Measurements from ENCODE around the gene GOLGA1. TPM values are rescaled to one million over a fixed set of nuclear protein-coding genes. Genes with fewer than 3 reads are reported as not detected.

Gene GOLGA1
- total and polyA plus RNA-seq, 9 of the 15 experiments (the other 6 are each of a cell fraction or from before 2014, with no cell fraction given): 2.9 to 15.9 (median 8.5) TPM

DNA sequence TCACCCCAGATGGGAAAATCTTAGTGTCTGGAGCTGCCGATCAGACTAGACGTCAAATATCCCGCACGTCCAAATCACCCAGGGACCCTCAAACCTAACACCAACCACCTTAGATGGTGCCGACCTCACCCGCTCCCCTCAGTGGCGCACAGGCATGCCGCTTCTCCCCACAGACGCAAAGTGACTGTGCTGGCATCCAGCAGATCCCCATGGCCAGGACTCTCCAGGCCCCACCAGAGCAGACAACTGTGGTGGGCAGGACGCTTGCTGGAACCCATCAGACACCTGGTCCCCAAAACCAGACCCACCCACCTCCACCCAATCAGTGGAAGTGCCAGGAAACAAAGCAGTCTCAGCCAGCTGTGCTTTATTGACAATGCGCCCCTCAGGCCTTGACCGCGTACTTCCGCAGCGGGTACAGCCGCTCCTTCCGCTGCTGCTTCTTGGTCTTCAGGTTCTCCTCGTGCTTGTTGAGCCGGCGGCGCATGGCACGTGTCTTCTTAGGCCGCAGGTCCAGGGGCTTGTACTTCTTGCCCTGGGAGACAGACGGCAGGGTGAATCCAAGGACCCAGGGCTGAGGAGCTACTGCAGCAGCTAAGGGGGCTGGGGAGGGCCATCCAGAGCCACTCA, 83.2 kb downstream of the GOLGA1 start:
- in situ Hi-C loops (cut with MboI): no loop called here
- 0 out of 4 replicates have a peak overlapping the region, but pooled peaks of 1 of the 2 experiments have one; percentile 15 for H3K9ac ChIP-seq (ENCODE audit: insufficient read depth in 1 of 2, low read depth in 2 of 2, low read length in 2 of 2)
- 95% methylated on average over 16 of the region's 24 CpGs for WGBS (ENCODE audit: insufficient coverage, low coverage, missing lambda C conversion rate)
- ATAC-seq (no peak), DNase-seq (ENCODE audit: extremely low read depth in 1 of 4, low spot score in 3 of 4) (no peak), FAIRE-seq (no peak)
- no peaks in the 10 kb centered on the region for H3K27me3 ChIP-seq (ENCODE audit: control insufficient read depth in 2 of 2, insufficient read depth in 2 of 2, low read length in 2 of 2)
- intact Hi-C loops (cut with micrococcal nuclease): loop anchor here (5.0 kb wide), 1 partner anchor 35 kb away; no protein-coding TSS in a partner anchor
- ChIA-PET CTCF (ENCODE audit: low intra/inter-chr PET ratio) (no interaction called here), POLR2A (interaction anchor here (0.5 to 3.5 kb wide), 9 partner anchors 9 to 344 kb away, joined by 3 to 16 read pairs (median 5); no protein-coding TSS in a partner anchor)
- no TSS peak for BruUV-seq (replicated peaks)
- no peaks in the 10 kb centered on the region; the same call in 1 of the 2 replicates for H3K9me3 ChIP-seq (replicated peaks; ENCODE audit: control insufficient read depth, insufficient read depth, low read depth, low read length)
- peaks cover 15% of the 10 kb centered on the region for H3K9me1 ChIP-seq (ENCODE audit: control insufficient read depth, insufficient read depth, low read length)
- H3K4me1 ChIP-seq (replicated peaks in 1 of 2; ENCODE audit: control insufficient read depth in 2 of 2, insufficient read depth in 2 of 2, low read length in 2 of 2): peaks cover 16 to 70% of the 10 kb centered on the region in 2 experiments; a peak in 4 of 5 replicates
- peaks cover 51% of the 10 kb centered on the region for H4K20me1 ChIP-seq (replicated peaks; ENCODE audit: control insufficient read depth, insufficient read depth, low read length)
- no peak overlapping the region for H3K4me3 ChIP-seq
- no peak overlapping the region for H3K27ac ChIP-seq (ENCODE audit: extremely low read depth, low read depth, low read length)
- H3K79me2 ChIP-seq (ENCODE audit: control insufficient read depth, insufficient read depth, low read length): peaks cover 47% of the 10 kb centered on the region
- H2AFZ ChIP-seq (ENCODE audit: low read depth, low read length): no peak overlapping the region
- no peak overlapping the region for H3K4me2 ChIP-seq (ENCODE audit: insufficient read depth, low read length)
- peaks cover 55% of the 10 kb centered on the region for H3K36me3 ChIP-seq (ENCODE audit: control insufficient read depth, insufficient read depth, low read length)
- TF ChIP-seq HMGN3 (IDR thresholded peaks at IDR 0.05; ENCODE audit: borderline replicate concordance, extremely low read depth, insufficient read length, low read depth, low read length) (no peak), ZNF197 (CRISPR knock-in tag; IDR thresholded peaks at IDR 0.05; ENCODE audit: low read depth) (no peak), POLR2G (IDR thresholded peaks at IDR 0.05; ENCODE audit: low read depth, low read length) (peak; percentile 73), STAT5A (IDR thresholded peaks at IDR 0.05; ENCODE audit: borderline replicate concordance, low read length) (no peak), BRF1 (IDR thresholded peaks at IDR 0.05; ENCODE audit: borderline replicate concordance, extremely low read depth, insufficient read length) (no peak), E2F3 (CRISPR knock-in tag; IDR thresholded peaks at IDR 0.05) (no peak), MEF2D (tag; conservative IDR thresholded peaks at IDR 0.05; ENCODE audit: low read depth) (no peak), TEAD4 (IDR thresholded peaks at IDR 0.05; ENCODE audit: low read length) (no peak), TEAD4 (CRISPR knock-in tag; IDR thresholded peaks at IDR 0.05; ENCODE audit: borderline replicate concordance) (no peak), MCM7 (IDR thresholded peaks at IDR 0.05) (no peak), ZBTB33 (CRISPR knock-in tag; IDR thresholded peaks at IDR 0.05) (peak; percentile 89), EP300 (IDR thresholded peaks at IDR 0.05; ENCODE audit: low read length) (no peak), SIN3A (IDR thresholded peaks at IDR 0.05; ENCODE audit: borderline replicate concordance in 2 of 2, control insufficient read depth in 1 of 2, low read depth in 2 of 2, low read length in 2 of 2) (peak in 1 of 2 experiments; percentile 61; a peak in 1 of 4 replicates)
- TF ChIP-seq, protein P1, sequence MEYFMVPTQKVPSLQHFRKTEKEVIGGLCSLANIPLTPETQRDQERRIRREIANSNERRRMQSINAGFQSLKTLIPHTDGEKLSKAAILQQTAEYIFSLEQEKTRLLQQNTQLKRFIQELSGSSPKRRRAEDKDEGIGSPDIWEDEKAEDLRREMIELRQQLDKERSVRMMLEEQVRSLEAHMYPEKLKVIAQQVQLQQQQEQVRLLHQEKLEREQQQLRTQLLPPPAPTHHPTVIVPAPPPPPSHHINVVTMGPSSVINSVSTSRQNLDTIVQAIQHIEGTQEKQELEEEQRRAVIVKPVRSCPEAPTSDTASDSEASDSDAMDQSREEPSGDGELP (CRISPR knock-in tag; IDR thresholded peaks at IDR 0.05; ENCODE audit: borderline replicate concordance): peak; percentile 33; the same call in 1 of the 2 replicates
- TF ChIP-seq, protein P2, sequence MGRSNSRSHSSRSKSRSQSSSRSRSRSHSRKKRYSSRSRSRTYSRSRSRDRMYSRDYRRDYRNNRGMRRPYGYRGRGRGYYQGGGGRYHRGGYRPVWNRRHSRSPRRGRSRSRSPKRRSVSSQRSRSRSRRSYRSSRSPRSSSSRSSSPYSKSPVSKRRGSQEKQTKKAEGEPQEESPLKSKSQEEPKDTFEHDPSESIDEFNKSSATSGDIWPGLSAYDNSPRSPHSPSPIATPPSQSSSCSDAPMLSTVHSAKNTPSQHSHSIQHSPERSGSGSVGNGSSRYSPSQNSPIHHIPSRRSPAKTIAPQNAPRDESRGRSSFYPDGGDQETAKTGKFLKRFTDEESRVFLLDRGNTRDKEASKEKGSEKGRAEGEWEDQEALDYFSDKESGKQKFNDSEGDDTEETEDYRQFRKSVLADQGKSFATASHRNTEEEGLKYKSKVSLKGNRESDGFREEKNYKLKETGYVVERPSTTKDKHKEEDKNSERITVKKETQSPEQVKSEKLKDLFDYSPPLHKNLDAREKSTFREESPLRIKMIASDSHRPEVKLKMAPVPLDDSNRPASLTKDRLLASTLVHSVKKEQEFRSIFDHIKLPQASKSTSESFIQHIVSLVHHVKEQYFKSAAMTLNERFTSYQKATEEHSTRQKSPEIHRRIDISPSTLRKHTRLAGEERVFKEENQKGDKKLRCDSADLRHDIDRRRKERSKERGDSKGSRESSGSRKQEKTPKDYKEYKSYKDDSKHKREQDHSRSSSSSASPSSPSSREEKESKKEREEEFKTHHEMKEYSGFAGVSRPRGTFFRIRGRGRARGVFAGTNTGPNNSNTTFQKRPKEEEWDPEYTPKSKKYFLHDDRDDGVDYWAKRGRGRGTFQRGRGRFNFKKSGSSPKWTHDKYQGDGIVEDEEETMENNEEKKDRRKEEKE (IDR thresholded peaks at IDR 0.05; ENCODE audit: borderline replicate concordance in 1 of 2, control insufficient read depth in 1 of 2, low read depth in 2 of 2, low read length in 1 of 2): peak in 1 of 2 experiments; percentile 15; a peak in 1 of 4 replicates
